Fibroblast of skin of right biceps (primary cell): Measurements from ENCODE around the gene CLDN1.
"Not testable (repeated sequence)": the region's sequence is repeated elsewhere in the genome, so short reads cannot be mapped to it uniquely, and the experiment has no call there.

ENCODE experiments used
- DNase-seq: peaks from one replicate; pipeline ENCODE4 v3.0.0-alpha.2; 2013

The CLDN1 gene

GRCh38 chr3:190291994-190292584, 30.2 kb downstream of the CLDN1 start:
- no peak for DNase-seq

- no peak for DNase-seq
Measured at GRCh38 chr3:190289989-190290388, 32.3 kb downstream of the CLDN1 start.

- DNase-seq: no peak
Measured at GRCh38 chr3:190288836-190289235, 33.4 kb downstream of the CLDN1 start.

- DNase-seq: no peak
Measured at GRCh38 chr3:190286014-190286413, 36.2 kb downstream of the CLDN1 start.

- no peak for DNase-seq
Measured at GRCh38 chr3:190281308-190282051, 40.8 kb downstream of the CLDN1 start.

- DNase-seq: no peak
Measured at GRCh38 chr3:190279690-190280089, 42.6 kb downstream of the CLDN1 start.

DNA sequence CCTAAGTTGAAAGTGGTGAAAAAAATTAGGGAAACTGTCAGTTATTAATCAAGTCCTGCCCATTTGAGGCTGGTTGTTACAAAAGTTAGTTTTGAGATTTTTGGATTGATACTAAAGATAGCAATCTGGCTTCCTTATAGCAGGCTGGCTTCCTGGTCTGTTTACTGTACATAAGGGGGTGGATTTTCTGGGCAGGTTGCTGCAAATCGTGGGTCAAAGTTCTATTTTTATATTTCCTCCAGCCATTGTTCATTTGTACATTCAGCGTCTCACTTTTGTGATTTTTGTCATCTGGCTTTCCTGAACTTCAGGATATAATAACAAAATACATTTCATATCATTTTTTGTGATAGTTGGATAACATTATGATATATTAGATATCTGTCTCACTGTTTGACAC, 49.5 kb downstream of the CLDN1 start:
- no peak for DNase-seq

DNA sequence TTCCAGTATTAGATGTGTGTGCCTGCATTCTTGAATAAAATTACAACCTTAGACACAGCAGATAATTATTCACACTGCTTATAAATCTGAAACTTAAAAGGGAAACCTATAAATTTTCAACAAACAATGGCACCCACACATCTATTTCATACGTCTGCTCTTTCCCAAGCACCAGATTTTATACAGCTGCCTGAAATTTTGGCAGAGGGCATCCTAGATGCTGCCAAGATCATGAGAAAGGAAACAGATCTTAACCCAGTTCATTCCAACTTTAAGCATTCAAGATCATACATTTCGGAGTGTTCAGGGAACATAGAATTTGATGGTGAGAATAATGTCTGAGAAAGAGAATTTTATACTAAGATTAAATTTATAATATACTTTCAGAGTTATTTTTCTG, 53.1 kb downstream of the CLDN1 start:
- DNase-seq: no peak

DNA sequence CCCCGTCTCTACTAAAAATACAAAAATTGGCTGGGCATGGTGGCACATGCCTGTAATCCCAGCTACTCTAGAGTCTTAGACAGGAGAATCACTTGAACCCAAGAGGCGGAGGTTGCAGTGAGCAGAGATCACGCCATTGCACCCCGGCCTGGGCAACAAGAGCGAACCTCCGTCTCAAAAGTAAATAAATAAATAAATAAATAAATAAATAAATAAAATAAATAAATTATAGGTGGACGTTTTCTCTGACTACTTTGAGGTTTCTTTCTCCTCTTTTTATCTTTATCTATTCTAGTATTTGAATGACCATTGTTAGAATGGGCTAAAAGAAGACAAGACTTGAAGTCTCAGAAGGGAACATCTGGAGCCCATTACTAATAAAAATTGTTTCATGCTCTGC, 54.8 kb downstream of the CLDN1 start:
- DNase-seq: not testable (repeated sequence)

GRCh38 chr3:190266913-190267290, 55.3 kb downstream of the CLDN1 start:
- no peak for DNase-seq

GRCh38 chr3:190266265-190266912, 55.9 kb downstream of the CLDN1 start:
- no peak for DNase-seq

- peak; percentile 51 for DNase-seq
Measured at GRCh38 chr3:190265796-190266195, 56.5 kb downstream of the CLDN1 start.

- DNase-seq: peak; percentile 6
Measured at GRCh38 chr3:190265126-190265525, 57.1 kb downstream of the CLDN1 start.

DNA sequence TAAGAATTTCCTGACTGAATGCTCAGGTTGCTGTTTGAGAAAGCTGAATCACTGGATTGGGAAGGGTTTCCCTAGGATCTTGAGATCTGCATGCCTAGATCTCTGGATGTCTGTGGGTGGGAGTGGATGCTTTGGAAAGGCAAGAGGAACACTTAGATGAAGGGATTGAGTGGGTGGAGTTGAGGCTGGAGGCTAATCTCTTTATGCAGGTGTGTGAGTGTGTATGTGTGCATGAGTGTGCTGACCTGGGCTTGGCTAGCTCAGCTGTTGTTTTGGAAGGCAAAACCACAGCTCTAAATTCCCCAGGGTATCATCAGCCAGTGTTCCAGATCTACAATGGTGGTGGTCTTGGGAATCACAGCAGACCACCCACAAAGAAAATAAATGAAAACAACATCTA, 60.5 kb downstream of the CLDN1 start:
- no peak for DNase-seq

- no peak for DNase-seq
Measured at GRCh38 chr3:190261015-190261414, 61.2 kb downstream of the CLDN1 start.

DNA sequence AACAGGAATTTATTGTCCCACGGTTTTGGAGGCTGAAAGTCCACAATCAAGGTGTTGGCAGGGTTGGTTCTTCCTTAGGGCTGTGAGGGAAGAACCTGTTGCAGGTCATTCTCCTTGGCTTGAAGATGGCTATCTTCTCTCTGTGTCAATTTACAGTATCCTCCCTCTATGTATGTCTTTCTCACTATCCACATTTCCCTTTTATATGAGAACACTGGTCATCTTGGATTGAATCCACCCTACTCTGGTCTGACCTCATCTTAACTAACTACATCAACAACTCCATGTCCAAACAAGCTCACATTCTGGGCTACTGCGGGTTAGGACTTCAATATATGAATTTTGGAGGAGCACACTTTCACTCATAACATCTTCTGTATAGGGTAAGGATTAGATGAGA, 61.9 kb downstream of the CLDN1 start:
- no peak for DNase-seq

GRCh38 chr3:190258634-190259033, 63.6 kb downstream of the CLDN1 start:
- DNase-seq: no peak
